Non-pigmented ciliary epithelial cell (primary cell): ENCODE data around the gene TMEM229B.
"Not testable (repeated sequence)": the region's sequence is repeated elsewhere in the genome, so short reads cannot be mapped to it uniquely, and the experiment has no call there.

Experiments
- DNase-seq: peaks from one replicate; pipeline ENCODE4 v3.0.0-alpha.2; 2010; ENCODE audit warnings: low read depth

TMEM229B gene

DNA sequence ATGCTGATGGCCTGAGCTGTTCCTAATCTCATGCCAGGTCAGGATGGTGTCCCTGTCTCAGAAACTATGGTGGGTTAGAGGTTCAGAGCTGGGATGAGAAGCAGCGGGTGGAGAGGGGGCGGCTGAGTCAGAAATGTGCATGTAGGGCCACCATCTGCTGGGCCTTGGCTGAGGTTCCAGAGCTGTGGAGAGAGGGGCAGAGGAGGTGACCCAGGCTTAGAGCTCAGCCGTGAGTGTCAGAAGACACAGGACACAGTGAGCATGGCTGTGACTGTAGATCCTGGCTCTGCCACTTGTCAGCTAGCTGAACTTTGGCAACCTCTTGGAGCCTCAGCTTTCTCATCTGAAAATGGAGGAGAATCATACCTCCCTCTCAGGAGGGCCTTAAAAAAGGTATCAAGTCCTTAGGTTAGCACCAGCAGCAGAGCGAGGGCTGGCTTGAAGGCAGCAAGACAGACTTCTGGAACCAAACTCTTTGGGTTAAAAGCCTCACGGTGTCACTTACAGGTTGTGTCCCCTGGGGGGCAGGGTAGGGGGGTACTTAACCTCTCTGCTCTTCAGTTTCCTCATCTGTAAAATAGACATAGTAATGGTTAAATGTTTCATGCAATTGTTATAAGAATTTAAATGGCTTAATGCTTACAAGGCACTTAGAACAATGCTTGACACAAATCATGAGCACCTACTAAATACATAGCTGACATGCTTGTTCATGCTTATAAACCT, 34.8 kb downstream of the TMEM229B start:
- DNase-seq: no peak

DNA sequence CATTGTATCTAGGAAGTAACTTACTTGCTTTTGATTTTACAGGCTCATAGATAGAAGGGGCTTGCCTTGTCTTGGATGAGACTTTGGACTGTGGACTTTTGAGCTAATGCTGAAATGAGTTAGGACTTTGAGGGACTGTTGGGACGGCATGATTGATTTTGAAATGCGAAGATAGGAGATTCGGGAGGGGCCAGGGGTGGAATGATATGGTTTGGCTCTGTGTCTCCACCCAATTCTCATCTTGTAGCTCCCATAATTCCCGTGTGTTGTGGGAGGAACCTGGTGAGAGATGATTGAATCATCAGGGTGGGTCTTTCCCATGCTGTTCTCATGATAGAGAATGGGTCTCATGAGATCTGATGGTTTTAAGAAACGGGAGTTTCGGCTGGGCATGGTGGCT, 36.9 kb downstream of the TMEM229B start:
- not testable (repeated sequence) for DNase-seq

DNA sequence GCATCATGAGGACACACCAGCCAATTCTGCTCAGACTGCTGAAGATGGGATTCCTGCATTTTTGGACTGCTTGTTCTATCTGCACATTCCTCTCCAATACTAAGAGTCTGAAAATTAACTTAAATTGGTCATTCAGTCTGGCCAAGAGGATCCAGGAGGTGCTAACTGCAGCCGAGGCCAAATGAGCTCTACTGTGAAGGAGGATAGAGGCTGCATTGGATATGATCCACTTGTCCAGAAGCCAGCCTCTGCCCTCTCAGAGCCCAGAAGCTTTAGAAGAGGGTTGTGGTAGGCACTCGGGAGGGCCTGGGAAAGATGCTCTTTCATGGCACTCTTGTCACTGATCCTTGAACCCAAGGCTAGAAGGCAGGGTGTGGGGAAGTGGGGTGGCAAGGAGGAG, 39.4 kb downstream of the TMEM229B start:
- no peak for DNase-seq

GRCh38 chr14:67447033-67447381, 41.5 kb downstream of the TMEM229B start:
- no peak for DNase-seq

GRCh38 chr14:67446371-67447032, 42.0 kb downstream of the TMEM229B start:
- DNase-seq: no peak

- no peak for DNase-seq
Observed at GRCh38 chr14:67444395-67444794, 44.1 kb downstream of the TMEM229B start.

DNA sequence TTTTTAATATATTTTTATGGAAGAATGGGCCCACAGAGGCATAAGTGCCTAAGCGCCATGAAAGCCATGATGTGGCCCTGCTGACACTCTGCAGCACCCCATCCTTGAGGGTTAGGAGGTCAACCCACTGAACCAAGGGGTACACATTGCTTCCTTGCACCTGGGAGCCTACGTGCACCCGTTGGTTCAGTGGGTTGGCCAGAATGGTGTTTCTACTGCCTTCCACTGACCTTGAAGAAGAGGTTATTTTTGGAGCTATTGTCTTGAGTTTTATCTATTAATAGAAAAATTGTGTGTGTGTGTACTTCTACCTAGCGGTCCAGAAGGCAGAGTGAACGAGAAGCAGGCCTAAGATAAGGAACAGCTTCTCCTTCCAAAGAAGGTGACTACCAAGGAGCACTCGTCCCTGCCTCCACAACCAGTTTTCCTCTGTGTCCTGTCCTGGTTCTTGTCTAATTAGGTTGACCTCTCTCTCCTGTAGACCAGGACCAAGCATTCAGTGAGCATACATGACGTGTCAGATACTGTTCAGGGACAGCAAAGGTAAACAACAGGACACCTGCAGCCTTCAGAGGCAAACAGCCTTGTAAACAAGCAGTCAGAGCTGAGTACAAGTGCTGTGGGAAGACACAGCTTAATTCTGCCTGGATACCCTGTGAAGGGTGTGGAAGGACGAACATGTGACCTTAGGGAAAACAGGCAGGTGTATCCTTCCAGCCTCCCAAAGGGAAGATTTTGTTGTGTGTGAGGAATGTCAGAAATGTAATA, 46.2 kb downstream of the TMEM229B start:
- no peak for DNase-seq

DNA sequence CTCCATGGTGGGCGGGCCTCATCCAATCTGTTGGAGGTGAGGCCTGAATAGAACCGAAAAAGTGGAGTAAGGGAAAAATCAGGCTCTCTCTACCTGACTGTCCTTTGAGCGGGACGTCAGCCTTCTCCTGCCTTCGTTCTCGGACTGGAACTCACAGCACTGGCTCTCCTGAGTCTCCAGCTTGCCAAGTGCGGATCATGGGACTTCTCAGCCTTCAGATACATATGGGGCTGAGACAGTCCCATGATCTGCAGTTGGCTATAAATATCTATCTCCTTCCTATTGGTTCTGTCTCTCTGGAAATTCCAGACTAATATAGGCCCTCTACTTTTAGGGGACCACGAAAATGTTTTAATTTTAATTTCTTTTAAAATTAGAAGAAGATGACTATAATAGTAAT, 46.8 kb downstream of the TMEM229B start:
- no peak for DNase-seq

DNA sequence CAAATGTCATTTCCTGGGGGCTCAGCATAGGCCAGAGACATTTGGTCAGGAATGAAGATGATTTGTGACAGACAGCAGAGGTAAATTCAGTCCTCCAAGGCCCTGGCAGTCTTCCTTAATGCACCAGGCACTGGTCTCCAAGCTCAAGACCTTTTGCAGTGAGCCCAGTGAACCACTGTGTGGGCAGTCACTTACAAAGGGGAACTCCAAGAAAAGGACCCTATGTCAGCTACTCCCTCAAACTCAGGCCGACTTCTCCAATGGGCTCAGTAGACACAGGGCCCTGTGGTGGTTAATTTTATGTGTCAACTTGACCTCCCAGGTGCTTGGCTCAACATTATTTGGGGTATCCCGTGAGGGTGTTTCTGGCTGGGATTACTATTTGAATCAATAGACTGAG, 47.3 kb downstream of the TMEM229B start:
- no peak for DNase-seq

DNA sequence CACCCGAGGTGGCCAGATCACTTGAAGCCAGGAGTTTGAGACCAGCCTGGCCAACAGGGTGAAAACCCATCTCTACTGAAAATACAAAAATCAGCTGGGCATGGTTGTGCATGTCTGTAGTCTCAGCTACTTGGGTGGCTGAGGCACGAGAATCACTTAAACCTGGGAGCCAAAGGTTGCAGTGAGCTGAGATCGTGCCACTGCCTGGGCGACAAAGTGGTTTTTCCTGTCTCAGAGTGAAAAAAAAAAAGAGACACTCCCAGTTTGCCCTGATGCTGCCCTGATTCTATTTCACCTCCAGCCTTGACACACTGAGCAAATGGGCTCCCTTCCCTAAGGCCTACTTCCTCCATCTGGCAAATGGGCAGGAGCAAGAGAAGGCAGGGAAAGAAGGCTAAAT, 48.0 kb downstream of the TMEM229B start:
- DNase-seq: no peak

GRCh38 chr14:67438969-67439368, 49.6 kb downstream of the TMEM229B start:
- no peak for DNase-seq

GRCh38 chr14:67436006-67436866, 52.3 kb downstream of the TMEM229B start:
- no peak for DNase-seq

DNA sequence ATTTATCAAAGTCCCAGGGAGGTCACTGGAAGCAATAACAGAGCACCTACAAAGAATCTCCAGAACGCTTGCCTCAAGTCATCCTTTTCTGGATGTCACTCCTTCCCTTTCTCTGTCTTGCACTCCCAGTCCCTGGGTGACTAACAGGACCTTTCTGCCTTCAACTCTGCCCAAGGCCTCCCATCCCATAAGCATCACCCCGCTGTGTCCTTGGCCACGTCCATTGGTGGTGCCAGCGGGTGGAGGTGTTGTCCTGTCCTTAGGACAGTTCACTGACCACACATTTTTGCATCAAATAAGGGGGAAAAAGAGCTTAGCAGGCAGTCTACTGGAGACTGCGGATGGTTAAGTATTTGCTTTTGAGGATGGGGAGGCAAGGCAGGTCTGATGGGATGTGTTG, 52.9 kb downstream of the TMEM229B start:
- DNase-seq: no peak

GRCh38 chr14:67432050-67432564, 56.4 kb downstream of the TMEM229B start:
- no peak for DNase-seq

GRCh38 chr14:67429510-67430205, 58.9 kb downstream of the TMEM229B start:
- no peak for DNase-seq

GRCh38 chr14:67428501-67429031, 60.0 kb downstream of the TMEM229B start:
- DNase-seq: no peak

DNA sequence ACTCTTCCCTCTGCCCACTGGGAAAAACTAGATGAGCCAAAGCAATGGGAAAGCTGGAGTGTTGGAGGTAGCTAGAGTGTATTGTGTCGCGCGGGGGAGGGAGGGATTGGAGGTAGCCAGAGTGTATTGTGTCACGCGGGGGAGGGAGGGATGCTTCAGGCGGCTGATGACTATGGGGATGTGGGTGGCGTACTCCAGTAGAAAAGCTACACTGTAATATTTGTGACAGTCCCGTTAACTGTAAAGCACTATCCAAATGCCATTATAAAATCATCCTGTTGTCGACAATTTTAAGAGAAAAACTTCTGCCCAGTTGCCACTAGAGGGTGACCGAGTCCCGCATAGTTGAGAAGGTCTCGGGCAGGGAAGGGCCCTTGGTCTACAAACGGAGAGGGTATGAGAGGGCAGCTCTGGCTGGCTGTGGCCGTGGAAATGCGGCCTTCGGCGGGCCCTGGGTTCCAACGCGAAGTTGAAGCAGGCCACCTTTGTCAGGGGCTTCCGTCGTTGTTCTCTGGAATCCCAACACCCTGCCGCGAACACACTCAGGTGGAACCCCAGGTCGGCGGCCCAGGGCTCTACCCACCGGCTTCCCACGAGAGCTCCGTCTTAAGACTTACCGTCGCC, 61.4 kb downstream of the TMEM229B start:
- no peak for DNase-seq

DNA sequence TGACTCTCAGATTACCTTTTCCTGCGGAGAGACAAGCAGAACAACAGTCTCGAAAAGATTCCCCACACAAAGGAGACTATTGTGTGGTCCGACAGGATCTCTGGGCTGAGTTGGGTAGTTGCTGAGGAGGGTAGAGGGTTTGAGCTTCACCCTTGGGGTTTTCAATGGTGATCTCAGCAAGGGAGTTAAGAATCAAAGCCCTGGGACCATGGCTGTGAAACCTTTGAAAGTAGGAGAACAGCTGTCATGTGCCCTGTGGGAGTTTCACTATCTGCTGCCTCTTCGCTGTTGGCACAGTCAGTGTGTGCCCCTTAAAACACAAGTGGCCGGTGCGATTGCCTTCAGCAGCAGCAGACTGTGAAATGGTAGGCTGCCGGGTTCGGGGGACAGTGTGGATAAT, 62.4 kb downstream of the TMEM229B start:
- no peak for DNase-seq

DNA sequence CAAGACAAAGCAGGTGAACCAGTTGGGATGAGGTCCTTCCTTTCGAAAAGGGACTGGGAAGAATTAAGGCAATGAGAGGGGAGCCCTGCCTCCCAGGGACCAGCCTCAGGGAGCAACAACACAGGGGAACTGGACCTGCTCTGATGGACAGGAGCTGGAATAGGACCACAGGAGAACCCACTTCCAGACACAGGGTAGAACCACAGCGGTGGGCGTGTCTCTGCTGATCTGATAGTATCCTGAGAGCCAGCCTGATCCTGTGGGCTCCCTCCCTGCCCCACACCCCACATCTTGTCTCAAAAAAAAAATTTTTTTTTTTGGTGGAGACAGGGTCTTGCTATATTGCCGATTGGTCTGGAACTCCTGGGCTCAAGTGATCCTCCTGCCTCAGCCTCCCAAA, 62.9 kb downstream of the TMEM229B start:
- no peak for DNase-seq

DNA sequence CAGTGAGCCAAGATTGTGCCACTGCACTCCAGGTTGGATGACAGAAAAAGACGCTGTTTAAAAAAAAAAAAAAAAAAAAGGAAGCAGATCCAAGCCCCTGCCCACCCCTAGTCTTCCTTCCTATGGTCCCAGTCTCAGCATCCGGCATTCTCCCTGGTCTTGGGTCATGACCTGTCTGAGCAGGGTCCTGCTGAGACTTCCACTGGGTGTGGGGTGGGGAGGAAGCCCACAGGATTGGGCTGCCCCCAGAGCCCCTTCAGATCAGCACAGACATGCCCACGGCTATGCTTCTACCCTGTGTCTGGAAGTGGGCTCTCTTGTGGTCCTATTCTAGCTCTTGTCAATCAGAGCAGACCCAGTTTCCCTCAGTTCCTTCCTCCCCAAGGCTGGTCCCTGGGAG, 64.0 kb downstream of the TMEM229B start:
- no peak for DNase-seq

DNA sequence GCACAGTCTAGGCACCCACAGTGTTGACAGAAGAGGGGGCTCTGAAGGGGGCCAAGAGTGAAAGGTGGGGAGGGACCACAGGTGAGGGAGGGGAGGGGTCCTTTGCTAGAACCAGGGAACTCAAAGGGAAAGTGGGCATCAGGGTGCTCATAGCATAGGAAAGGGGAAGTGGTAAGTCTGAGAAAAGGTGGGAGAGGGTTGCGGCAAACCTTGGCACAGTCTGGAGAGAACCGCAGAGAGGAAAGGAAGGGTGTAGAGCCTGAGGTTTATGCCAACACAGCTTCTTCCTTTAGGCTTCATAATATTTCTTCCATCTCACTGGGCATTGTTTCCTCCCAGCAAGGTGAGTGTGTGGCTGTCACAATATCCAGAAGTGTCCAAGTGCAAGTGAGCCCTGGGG, 65.1 kb downstream of the TMEM229B start:
- no peak for DNase-seq
